ENCODE measurements around the gene PASK. TPM values are rescaled to one million over a fixed set of nuclear protein-coding genes. Genes with fewer than 3 reads are reported as not detected.

The PASK gene
- total and polyA plus RNA-seq, 2 donors (not counting 1 experiment from before 2014, with no cell fraction given): 48.2 to 144 TPM

DNA sequence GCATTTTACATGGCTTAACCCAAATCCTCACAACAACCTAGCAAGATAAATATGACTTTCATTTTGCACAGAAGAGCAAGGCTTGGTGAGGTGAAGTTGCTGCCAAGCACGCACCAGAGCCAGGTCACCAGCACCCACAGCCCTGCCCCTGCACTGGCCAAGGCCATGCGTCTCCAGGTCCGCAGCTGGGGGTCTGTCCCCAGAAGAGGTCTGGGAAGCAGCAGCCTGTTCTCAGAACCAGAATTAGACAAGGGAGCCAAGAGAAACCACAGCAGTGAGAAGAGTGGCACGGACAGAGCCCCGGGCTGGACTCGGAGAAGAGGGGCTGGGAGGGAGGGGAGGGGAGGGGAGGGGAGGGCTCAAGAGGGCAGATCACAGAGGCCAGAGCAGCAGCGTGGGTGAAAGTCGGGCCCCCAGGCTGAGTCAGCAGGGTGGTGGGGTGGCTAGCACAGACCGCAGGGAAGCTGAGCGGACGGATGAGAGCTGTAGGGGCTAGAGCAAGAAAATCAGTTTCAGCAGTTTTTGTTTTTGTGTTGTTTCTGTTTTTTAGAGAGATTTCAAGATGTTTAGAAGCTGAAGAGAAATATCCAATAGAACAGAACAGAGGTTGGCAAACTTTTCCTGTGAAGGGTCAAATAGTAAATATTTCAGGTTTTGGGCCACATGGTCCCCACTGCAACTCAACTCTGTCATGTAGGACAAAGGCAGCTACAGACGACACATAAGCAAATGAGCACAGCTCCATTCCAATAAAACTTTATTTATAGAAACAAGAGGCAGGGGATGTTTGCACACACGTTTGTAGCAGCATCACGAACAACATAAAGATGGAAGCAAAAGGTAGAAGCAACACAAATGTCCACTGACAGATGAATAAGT is 39.8 kb downstream of the PASK start:
- Histone ChIP-seq H3K79me2 (ENCODE audit: control insufficient read depth, insufficient read depth, low read length) (no peaks in the 10 kb centered on the region), H2AFZ (ENCODE audit: insufficient read depth, low read depth, low read length, poor library complexity, severe bottlenecking) (peak overlapping the region; percentile 53), H3K9ac (ENCODE audit: low read length) (no peak overlapping the region), H4K20me1 (ENCODE audit: control insufficient read depth, insufficient read depth, low read length, poor library complexity, severe bottlenecking) (no peaks in the 10 kb centered on the region), H3K4me1 (ENCODE audit: control insufficient read depth in 2 of 2, insufficient read depth in 2 of 2, low read length in 2 of 2) (peaks cover 35 to 59% of the 10 kb centered on the region in 2 donors), H3K4me3 (ENCODE audit: control extremely low read depth in 1 of 5, extremely low read depth in 1 of 5, insufficient read depth in 1 of 5, low read depth in 2 of 5, low read length in 4 of 5) (no peak overlapping the region), H3K27me3 (replicated peaks in 1 of 4; ENCODE audit: control extremely low read depth in 1 of 4, control insufficient read depth in 3 of 4, insufficient read depth in 4 of 4, low read length in 3 of 4) (no peaks in the 10 kb centered on the region), H3K36me3 (replicated peaks in 1 of 2; ENCODE audit: control extremely low read depth in 1 of 2, control insufficient read depth in 1 of 2, extremely low read depth in 1 of 2, insufficient read depth in 2 of 2, low read length in 1 of 2) (peaks cover 0 to 18% of the 10 kb centered on the region in 2 experiments), H3K4me2 (replicated peaks; ENCODE audit: low read depth, low read length, poor library complexity, severe bottlenecking) (peak overlapping the region; percentile 53), H3K9me3 (ENCODE audit: control extremely low read depth in 1 of 3, control insufficient read depth in 2 of 3, insufficient read depth in 1 of 3, low read length in 2 of 3) (peaks cover 0 to 6% (median 0%) of the 10 kb centered on the region in 3 donors), H3K27ac (ENCODE audit: low read length in 2 of 2) (peak overlapping the region; percentile 89 to 95)
- no peaks in the 10 kb centered on the region for H3K9me3 Mint-ChIP-seq (ENCODE audit: insufficient read depth)
- 84% methylated on average over 10 of the region's 14 CpGs for WGBS (ENCODE audit: insufficient coverage)
- peaks cover 53% of the 10 kb centered on the region for H3K4me1 Mint-ChIP-seq
- H3K27ac Mint-ChIP-seq: peak overlapping the region; percentile 97
- ChIA-PET CTCF (interaction anchor here (2.2 to 3.3 kb wide), 2 partner anchors 9 to 41 kb away, joined by 16 to 20 read pairs; partner anchors contain the start of genes MTERF4, PASK and PPP1R7), POLR2A (interaction anchor here (1.2 to 2.6 kb wide), 4 partner anchors 8 to 40 kb away, joined by 3 to 29 read pairs (median 10); partner anchors contain the start of genes MTERF4, PASK and PPP1R7)
- intact Hi-C loops (cut with micrococcal nuclease): loop anchor here (1.0 to 10.0 kb wide), 4 partner anchors 7 to 545 kb away; partner anchors contain the start of genes DUSP28, MTERF4, PASK and RNPEPL1
- no peak for DNase-seq
- TF ChIP-seq EZH2 (IDR thresholded peaks at IDR 0.05; ENCODE audit: borderline replicate concordance, insufficient read depth, low read depth, low read length, poor library complexity, severe bottlenecking): no peak
- TF ChIP-seq, protein P1, sequence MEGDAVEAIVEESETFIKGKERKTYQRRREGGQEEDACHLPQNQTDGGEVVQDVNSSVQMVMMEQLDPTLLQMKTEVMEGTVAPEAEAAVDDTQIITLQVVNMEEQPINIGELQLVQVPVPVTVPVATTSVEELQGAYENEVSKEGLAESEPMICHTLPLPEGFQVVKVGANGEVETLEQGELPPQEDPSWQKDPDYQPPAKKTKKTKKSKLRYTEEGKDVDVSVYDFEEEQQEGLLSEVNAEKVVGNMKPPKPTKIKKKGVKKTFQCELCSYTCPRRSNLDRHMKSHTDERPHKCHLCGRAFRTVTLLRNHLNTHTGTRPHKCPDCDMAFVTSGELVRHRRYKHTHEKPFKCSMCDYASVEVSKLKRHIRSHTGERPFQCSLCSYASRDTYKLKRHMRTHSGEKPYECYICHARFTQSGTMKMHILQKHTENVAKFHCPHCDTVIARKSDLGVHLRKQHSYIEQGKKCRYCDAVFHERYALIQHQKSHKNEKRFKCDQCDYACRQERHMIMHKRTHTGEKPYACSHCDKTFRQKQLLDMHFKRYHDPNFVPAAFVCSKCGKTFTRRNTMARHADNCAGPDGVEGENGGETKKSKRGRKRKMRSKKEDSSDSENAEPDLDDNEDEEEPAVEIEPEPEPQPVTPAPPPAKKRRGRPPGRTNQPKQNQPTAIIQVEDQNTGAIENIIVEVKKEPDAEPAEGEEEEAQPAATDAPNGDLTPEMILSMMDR (IDR thresholded peaks at IDR 0.05): no peak
- no peak for ATAC-seq (ENCODE audit: low read depth)
- H3K4me3 Mint-ChIP-seq: peak overlapping the region; percentile 74
- H3K27me3 Mint-ChIP-seq: no peaks in the 10 kb centered on the region

Measured in B cell (primary cell).